Astrocyte (in vitro differentiated cells and primary cell): ENCODE data around the gene CCDC190.

Source experiments
- CTCF ChIP-seq: IDR thresholded peaks from 2 replicates; pipeline ENCODE4 v1.5.1; 2011; ENCODE audit warnings: low read depth, mild to moderate bottlenecking, inconsistent platforms, low read length, moderate library complexity; ENCODE audit not compliant: insufficient read depth
- EZH2 ChIP-seq: IDR thresholded peaks from 2 replicates; pipeline ENCODE4 v1.6.1; 2012; ENCODE audit warnings: mild to moderate bottlenecking, low read length, inconsistent platforms; ENCODE audit not compliant: insufficient read depth

- TF ChIP-seq CTCF: no peak
- no peak for TF ChIP-seq EZH2
Measured at GRCh38 chr1:162905174-162906158, 44.5 kb upstream of the CCDC190 start.
